K562 (cell line): ENCODE measurements around the gene AVPI1. TPM values are rescaled to one million over a fixed set of nuclear protein-coding genes. Genes with fewer than 3 reads are reported as not detected.

Experiments used
- ASH1L ChIP-seq: fragments of 450-650 bp; IDR thresholded peaks from 2 replicates; pipeline ENCODE4 v1.6.1; 2018; ENCODE audit warnings: borderline replicate concordance, mild to moderate bottlenecking, low read depth; ENCODE audit not compliant: partially characterized antibody
- BHLHE40 ChIP-seq: IDR thresholded peaks from 2 replicates; pipeline ENCODE4 v1.6.1; 2011; ENCODE audit warnings: low read length, improper control_type of control experiment
- CREB5 ChIP-seq: fragments of 250-450 bp; sonication (Bioruptor Pico); IDR thresholded peaks from 2 replicates; pipeline ENCODE4 v1.5.0; 2020; ENCODE audit warnings: mild to moderate bottlenecking
- CSDE1 ChIP-seq, 2 experiments: fragments of 450-650 bp; IDR thresholded peaks; 2 replicates each; pipeline ENCODE4 v1.6.1; 2016; ENCODE audit warnings: mild to moderate bottlenecking in 1 of 2
- FIP1L1 ChIP-seq: fragments of 200-400 bp; formaldehyde crosslinking; IDR thresholded peaks from 2 replicates; pipeline ENCODE4 v1.6.1; 2018; ENCODE audit warnings: mild to moderate bottlenecking, low read depth, low read length; ENCODE audit not compliant: poor library complexity, severe bottlenecking
- FOXJ2 ChIP-seq: fragments of 200-800 bp; sonication (Bioruptor generic); IDR thresholded peaks from 2 replicates; pipeline ENCODE4 v1.6.1; 2016; ENCODE audit warnings: missing genetic modification characterization, missing compliant biosample characterization
- FOXK1 ChIP-seq: sonication (generic); formaldehyde crosslinking; IDR thresholded peaks from 2 replicates; pipeline ENCODE4 v1.8.0; 2022; ENCODE audit warnings: missing genetic modification reagents, mild to moderate bottlenecking, borderline replicate concordance
- FOXK2 ChIP-seq, 2 experiments: fragments of 450-650 bp; IDR thresholded peaks in 1 of 2; conservative IDR thresholded peaks in 1 of 2; 2 replicates each; pipeline ENCODE4 v1.6.1; 2016; ENCODE audit warnings: low read depth in 2 of 2, mild to moderate bottlenecking in 1 of 2
- FOXM1 ChIP-seq, 2 experiments: fragments of 450-650 bp in 1 of 2; sonication (generic) in 1 of 2; formaldehyde crosslinking in 1 of 2; IDR thresholded peaks; 2 replicates each; pipeline versions ENCODE4 v1.6.1 to v1.9.0; 2017 to 2022; ENCODE audit warnings: low read depth in 2 of 2, mild to moderate bottlenecking in 2 of 2, missing genetic modification reagents in 1 of 2, moderate library complexity in 1 of 2
- IFI16 ChIP-seq: fragments of 250-450 bp; sonication (Bioruptor Pico); IDR thresholded peaks from 2 replicates; pipeline ENCODE4 v2.1.2; 2022; ENCODE audit warnings: mild to moderate bottlenecking, inconsistent platforms
- MEIS2 ChIP-seq: fragments of 450-650 bp; IDR thresholded peaks from 2 replicates; pipeline ENCODE4 v1.6.1; 2014; ENCODE audit warnings: mild to moderate bottlenecking; ENCODE audit not compliant: partially characterized antibody
- NCOA2 ChIP-seq, 2 experiments: fragments of 450-650 bp; IDR thresholded peaks; 2 replicates each; pipeline ENCODE4 v1.6.1; 2018; ENCODE audit warnings: mild to moderate bottlenecking in 2 of 2, moderate library complexity in 1 of 2; ENCODE audit not compliant: partially characterized antibody in 2 of 2
- RBM14 ChIP-seq: fragments of 200-400 bp; formaldehyde crosslinking; IDR thresholded peaks from 2 replicates; pipeline ENCODE4 v1.6.1; 2018; ENCODE audit warnings: low read depth, mild to moderate bottlenecking, low read length, moderate library complexity, borderline replicate concordance; ENCODE audit not compliant: insufficient read depth
- RBM15 ChIP-seq: fragments of 200-400 bp; formaldehyde crosslinking; IDR thresholded peaks from 2 replicates; pipeline ENCODE4 v1.6.1; 2018; ENCODE audit warnings: mild to moderate bottlenecking, low read length, moderate library complexity; ENCODE audit not compliant: insufficient read depth
- SAFB2 ChIP-seq: fragments of 200-400 bp; formaldehyde crosslinking; IDR thresholded peaks from 2 replicates; pipeline ENCODE4 v1.6.1; 2018; ENCODE audit warnings: borderline replicate concordance, low read length, low read depth, moderate library complexity; ENCODE audit not compliant: severe bottlenecking
- SRF ChIP-seq, 2 experiments: fragments of 250-450, 450-650 bp in 1 of 2; sonication (Bioruptor Pico) in 1 of 2; sonication (generic) in 1 of 2; formaldehyde crosslinking; IDR thresholded peaks; 2 replicates each; pipeline versions ENCODE4 v1.5.0 to v1.5.1; 2020 to 2022; ENCODE audit warnings: mild to moderate bottlenecking in 1 of 2, missing genetic modification reagents in 1 of 2
- TEAD4 ChIP-seq, 2 experiments: sonication (generic) in 1 of 2; formaldehyde crosslinking in 1 of 2; IDR thresholded peaks; 2 replicates each; pipeline versions ENCODE4 v1.6.1 to v1.8.0; 2012 to 2022; ENCODE audit warnings: borderline replicate concordance in 1 of 2, inconsistent platforms in 1 of 2, low read length in 1 of 2, mild to moderate bottlenecking in 1 of 2, missing genetic modification reagents in 1 of 2
- TRIM24 ChIP-seq, 2 experiments: fragments of 450-650 bp; IDR thresholded peaks; 2 replicates each; pipeline ENCODE4 v1.6.1; 2016
- ZNF146 ChIP-seq: IDR thresholded peaks from one replicate; pipeline ENCODE4 v1.6.1; 2018; ENCODE audit warnings: missing compliant biosample characterization; ENCODE audit not compliant: unreplicated experiment
- ZNF584 ChIP-seq: fragments of 200-800 bp; sonication (Bioruptor generic); IDR thresholded peaks from 2 replicates; pipeline ENCODE4 v1.6.1; 2016; ENCODE audit warnings: low read depth, mild to moderate bottlenecking, missing genetic modification characterization, missing compliant biosample characterization
- ZNF609 ChIP-seq: sonication (generic); formaldehyde crosslinking; IDR thresholded peaks from 2 replicates; pipeline ENCODE4 v1.8.1; 2023; ENCODE audit warnings: missing genetic modification reagents, mild to moderate bottlenecking, borderline replicate concordance
- polyA plus RNA-seq, 8 experiments: library from polyadenylated mRNA; depleted of rRNA in 4 of 8; stranded (reverse) in 5 of 8; unstranded in 3 of 8; fragments of >200 nt; fragmentation: Nextera tagmentation in 2 of 8; fragmentation: Illumina TruSeq in 1 of 8; extraction: Ambion mirVana in 2 of 8; extraction: Trizol in 1 of 8; gene quantifications; 2 replicates each; pipeline versions ENCODE4 v1.2.1 to v1.2.3, GENCODE V29; 2011 to 2014; ENCODE audit warnings: inconsistent platforms in 1 of 8, missing spikeins in 1 of 8
- total RNA-seq, 7 experiments: library from RNA; depleted of rRNA in 6 of 7; stranded (reverse); fragments of >200 nt in 6 of 7; fragmentation: Illumina TruSeq in 2 of 7; extraction: Trizol in 2 of 7; gene quantifications; 2 replicates each; pipeline versions ENCODE4 v1.2.1 to v1.2.3, GENCODE V29; 2011 to 2021; ENCODE audit warnings: low replicate concordance in 1 of 7

AVPI1 gene
- total and polyA plus RNA-seq, 9 of the 15 experiments (the other 6 are each of a cell fraction or from before 2014, with no cell fraction given) = 0.90 to 10.4 (median 7.4) TPM

- TF ChIP-seq ZNF609 (CRISPR knock-in tag) (no peak), CREB5 (CRISPR knock-in tag) (no peak), FOXJ2 (tag) (no peak), TRIM24 (IDR thresholded peaks at IDR 0.05) (no peak), SRF (CRISPR knock-in tag; IDR thresholded peaks at IDR 0.05) (no peak), CSDE1 (IDR thresholded peaks at IDR 0.05) (no peak), TEAD4 (IDR thresholded peaks at IDR 0.05; ENCODE audit: low read length) (no peak), TEAD4 (CRISPR knock-in tag; IDR thresholded peaks at IDR 0.05; ENCODE audit: borderline replicate concordance) (peak; percentile 20; the same call in 1 of the 2 replicates), ZNF146 (CRISPR knock-in tag) (no peak), IFI16 (CRISPR knock-in tag) (no peak), RBM14 (no peak), FOXK1 (CRISPR knock-in tag) (no peak), RBM15 (no peak), FOXM1 (IDR thresholded peaks at IDR 0.05; ENCODE audit: low read depth) (no peak), FOXM1 (CRISPR knock-in tag; IDR thresholded peaks at IDR 0.05; ENCODE audit: low read depth) (no peak), ASH1L (no peak), NCOA2 (IDR thresholded peaks at IDR 0.05; ENCODE audit: partially characterized antibody in 2 of 2) (no peak), MEIS2 (no peak), BHLHE40 (peak; percentile 57), ZNF584 (CRISPR knock-in tag) (no peak), FOXK2 (conservative IDR thresholded peaks at IDR 0.05 in 1 of 2, IDR thresholded peaks at IDR 0.05 in 1 of 2; ENCODE audit: low read depth in 2 of 2) (no peak; a peak in 1 of 4 replicates), FIP1L1 (peak; percentile 45), SAFB2 (no peak)
Observed at GRCh38 chr10:97713826-97714400, 26.9 kb upstream of the AVPI1 start (continued).
